GM19043 (cell line): ENCODE measurements around the gene DEPP1.

ENCODE experiments used
- ATAC-seq: cut with Tn5 transposase; IDR thresholded peaks from one replicate; pipeline ENCODE4 v1.9.1; 2021; ENCODE audit warnings: low read depth; ENCODE audit not compliant: unreplicated experiment

Gene DEPP1

DNA sequence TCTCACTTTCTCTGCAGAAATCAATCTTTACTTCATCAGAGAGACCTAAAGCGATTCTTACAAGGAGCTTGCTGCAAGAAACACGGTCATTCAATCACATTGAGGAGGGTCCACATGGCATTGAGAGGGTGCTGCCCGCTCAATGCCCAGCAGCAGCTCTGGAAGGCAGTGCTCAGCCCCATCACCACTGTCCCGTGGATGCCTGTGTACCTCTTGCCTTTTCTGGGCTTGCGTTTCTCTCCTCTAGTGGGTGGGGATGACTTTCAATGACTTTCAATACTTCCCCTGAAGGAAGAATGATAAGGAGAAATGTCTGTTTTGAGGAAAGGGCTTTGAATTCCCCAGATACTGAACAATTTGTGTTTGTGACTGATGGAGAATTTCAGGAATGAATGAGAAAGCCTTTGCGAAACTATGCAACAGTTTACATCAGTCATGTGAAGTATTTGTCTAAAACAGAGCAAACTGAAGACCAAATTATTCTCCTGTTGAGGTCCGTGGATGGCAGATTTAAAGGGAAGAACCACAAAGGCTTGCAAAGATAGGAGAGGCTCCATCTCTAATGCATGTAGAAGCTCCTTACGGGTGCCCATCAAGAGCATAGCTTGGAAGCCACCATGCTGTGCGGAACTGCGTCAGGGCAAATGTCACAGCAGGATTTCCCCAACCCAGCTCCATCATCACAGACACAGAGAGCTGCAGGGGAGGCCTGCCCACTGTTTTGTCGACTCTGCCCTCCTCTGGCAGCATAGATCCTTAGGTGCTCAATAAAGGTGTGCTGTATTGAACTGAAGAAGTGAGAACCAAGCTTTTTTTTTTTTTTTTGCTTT lies 15.5 kb upstream of the DEPP1 start:
- ATAC-seq = no peak

DNA sequence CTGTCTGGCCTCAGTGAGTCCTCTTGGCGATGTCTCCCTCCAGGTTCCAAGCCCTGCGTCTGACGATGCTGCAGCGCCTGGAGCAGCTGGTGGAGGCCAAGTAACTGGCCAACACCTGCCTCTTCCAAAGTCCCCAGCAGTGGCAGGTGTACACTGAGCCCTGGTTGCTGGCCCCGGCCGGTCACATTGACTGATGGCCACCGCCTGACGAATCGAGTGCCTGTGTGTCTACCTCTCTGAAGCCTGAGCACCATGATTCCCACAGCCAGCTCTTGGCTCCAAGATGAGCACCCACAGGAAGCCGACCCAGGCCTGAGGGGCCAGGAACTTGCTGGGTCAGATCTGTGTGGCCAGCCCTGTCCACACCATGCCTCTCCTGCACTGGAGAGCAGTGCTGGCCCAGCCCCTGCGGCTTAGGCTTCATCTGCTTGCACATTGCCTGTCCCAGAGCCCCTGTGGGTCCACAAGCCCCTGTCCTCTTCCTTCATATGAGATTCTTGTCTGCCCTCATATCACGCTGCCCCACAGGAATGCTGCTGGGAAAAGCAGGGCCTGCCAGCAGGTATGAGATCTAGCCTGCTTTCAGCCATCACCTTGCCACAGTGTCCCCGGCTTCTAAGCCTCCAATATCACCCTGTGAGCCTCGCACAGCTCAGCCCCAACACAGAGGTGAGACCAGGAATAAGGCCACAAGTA lies 14.8 kb upstream of the DEPP1 start:
- no peak for ATAC-seq

DNA sequence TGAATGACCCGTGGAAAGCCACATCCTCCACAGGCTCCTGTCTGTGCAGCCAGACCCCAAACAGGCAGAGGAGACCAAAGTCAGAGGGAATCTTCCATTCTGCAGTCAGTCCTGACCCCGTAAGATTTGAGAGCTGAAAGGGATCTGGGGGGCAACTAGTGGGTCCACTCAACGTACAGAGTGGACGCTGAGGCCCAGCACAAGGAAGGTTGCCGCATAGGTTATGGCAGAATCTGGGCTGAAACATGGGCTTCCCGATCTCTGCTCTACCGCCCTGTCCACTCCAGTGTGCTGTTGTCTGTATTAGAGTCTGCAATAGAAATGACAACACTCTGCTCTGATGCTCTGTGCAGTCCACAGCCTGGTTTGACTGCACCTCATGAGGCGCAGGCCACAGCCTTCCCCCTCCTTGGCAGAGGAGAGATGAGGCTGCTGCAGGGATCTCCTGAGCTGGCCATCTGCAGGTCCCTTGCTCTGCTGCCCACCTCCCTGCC lies 14.2 kb upstream of the DEPP1 start:
- ATAC-seq = no peak

DNA sequence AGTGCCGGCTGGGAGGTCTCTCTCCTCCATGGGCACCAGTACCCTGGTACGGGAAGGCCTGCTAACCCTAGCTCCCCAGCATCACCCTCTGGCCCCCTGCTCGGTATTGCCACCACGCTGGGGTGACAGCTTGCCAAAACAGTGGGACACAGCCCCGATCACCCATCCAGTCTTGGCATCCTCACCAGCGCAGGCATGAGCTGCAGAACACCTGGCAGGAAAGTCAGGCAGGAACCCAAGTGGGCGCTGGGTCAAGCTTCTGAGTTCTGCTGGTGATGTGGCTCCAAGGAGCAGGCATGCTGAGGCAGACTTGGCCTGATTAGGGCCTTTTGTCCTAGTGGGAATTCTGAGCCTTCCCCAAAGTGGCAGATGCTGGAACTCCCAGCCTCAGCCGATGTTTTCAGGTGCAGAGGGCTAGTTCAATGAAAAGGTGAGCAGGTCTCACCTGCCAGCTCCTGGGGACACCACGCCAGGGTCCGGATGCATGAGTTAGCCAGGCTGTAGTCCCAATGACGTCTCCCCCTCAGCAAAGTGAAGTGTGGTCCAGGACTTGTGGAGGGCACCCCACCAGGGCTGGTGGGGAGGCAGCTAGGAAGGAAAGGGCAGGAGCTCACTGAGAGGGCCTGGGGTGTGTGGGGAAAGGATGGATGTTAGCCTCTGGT lies 13.6 kb upstream of the DEPP1 start:
- no peak for ATAC-seq

DNA sequence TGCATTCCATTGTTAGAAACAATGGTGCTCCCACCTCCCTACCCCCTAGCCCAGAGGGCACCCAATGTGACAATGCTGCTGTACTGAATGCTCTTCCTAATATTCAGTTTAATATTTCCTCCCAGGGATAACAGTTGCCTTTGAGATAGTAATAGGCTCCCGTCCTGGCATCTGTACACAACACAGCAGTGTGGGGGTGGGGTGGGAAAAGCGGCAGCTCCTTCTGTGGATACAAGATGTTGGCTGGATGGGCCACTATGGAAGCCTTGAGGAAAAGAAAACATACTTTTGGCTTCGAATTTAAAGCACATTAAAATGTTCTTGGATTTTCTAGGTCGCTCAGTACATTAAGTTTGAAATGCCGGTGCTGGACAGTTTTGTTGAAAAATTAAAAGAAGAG lies 13.0 kb upstream of the DEPP1 start:
- ATAC-seq = no peak

DNA sequence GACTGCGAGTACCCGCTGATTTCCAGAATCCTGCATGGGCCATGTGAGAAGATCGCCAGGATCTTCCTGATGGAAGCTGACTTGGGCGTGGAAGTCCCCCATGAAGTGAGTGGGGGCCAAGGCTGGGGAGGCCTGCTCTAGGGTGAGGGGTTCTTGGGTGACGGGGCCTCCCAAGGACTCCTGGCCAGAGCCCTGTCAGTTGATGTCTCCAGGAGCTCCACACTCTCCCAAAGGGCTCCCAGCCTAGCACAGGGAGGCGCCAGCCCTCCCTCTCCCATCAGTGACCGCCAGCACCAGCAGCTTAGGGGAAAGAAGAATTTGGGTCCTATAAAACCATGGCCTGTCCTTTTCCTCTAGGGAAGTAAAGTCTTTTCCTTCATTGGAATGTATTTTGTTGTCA lies 12.4 kb upstream of the DEPP1 start:
- ATAC-seq = no peak

DNA sequence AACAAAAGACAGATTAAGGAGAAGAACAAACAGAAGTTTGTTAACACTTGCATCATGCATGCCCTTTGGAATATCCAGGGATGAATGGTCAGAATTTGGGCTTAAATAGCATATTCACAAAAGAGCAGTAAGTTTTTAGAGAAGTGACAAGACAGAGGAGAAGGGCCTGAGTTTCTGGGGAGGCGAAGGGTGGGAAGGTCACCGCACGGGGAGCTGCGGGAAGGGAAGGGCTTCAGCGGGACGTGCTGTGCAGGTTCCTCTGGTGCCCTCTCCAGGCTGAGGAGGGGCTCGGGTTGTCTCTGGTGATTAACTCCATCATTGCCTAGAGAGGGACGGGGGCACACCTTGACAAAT lies 11.7 kb upstream of the DEPP1 start:
- no peak for ATAC-seq

DNA sequence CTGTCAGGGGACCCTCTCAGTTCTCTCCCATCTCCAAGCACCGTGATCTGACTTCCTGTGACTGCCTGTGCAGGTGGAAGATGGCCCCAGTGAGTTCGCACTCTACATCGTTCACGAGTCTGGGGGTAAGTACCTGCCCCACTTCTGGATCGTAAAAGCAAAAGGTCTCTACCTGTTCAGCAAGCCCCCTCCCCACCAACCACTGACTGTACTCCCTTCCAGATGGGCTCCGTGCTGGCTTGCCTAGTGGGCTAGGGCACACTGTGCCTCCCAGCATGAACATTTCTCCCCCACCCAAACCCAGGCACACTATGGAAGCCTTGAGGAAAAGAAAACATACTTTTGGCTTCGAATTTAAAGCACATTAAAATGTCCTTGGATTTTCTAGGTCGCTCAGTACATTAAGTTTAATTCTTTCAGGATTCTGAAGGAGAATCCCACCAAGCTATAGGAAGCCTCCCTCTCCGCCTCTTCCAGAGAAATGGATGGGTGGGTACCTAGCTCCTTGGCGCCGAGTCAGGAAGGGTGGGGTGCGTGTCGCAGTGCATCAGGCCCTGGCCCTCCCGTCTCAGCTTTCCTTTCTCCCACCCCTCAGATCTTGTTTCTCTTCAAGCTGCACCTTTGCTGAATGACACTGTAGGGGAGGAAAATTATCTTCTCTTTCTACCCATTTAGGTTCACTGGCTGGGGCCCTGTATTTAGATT lies 11.1 kb upstream of the DEPP1 start:
- no peak for ATAC-seq

DNA sequence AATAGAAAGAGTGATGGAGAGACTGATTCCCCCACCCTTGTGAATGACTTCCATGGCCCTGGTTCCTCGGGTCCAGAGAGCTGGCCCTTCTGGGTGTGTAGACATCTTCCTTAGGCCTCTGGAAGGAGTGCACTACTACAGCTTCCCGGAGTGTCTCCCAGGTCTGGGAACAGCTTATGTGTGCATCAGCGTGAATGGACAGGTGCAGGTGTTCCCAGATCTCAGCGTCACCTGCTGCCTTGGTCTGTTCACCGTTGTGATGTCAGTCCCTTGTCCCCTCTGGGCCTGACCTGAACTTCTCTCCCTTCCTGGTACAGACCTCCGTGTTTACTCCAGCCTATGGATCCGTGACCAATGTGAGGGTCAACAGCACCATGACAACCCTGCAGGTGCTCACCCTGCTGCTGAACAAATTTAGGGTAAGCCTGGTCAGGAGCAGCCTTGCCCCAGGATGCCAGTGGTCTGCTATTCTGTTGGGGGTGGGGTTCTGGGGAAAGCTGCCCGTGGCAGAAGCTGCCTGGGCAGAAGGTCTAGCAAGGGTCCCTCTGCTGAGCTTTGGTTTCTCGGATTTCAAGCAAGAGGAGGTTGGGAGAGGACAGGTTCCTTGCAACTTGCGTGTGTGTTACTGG lies 10.5 kb upstream of the DEPP1 start:
- no peak for ATAC-seq

DNA sequence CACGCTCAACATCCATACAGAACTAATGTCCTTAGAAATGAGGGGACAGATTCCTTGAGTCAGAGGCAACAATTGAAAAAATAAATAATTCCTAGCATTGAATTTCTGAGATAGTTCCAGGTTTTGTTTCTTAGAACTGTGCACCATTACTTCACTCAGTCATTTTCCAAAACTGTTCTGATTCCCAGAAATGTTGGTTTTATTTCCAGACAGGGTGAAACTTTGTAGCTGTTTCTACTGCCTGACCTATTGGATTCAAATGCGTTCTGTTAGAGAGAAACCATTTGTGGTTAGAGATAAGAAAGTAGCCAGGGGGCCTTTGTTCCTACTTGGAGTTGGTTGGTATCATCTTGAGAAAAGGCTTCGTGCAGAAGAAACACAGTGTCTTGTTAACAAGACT lies 8.1 kb upstream of the DEPP1 start:
- no peak for ATAC-seq

DNA sequence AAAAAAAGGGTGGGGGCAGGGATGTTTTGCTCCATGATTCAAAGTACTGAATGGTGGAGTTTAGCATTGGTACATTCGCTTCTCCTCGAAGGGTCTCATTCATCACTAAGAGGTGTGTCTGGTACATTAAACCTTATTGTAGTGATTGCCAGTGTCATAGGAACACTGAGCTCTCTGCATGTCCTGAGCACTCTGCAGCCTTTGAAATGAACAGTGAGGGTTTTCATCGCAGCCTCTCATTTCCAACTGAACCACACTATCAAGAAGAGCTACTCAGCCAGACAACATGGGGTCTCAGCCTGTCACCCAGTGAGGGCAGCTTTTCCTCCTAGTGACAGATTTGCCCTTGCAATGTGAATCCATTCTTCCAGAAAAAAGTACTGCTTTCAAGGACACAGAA lies 7.6 kb upstream of the DEPP1 start:
- no peak for ATAC-seq

DNA sequence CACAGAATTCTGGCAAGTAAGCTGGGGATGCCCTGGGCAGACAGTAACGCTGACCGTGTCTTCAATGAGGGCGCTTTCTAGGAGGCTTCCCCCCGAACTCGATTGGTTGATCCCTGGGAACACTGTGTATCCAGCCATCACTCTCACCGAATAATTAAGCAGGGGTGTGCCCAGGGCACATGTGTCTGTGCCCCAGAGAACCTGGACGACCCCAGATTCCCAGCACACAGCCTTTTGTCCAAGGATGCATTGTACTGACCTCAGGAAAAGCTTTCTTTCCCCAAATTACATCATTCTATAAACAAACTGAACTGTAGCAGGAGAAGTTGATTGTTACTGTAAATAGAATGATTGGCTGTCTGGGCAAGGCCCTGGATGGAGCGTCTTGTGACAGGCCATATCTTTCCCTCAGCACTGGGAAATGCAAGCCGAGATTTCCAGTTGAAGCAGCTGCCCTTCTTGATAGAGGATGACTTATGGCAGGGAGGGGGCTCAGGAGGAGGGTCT lies 6.6 kb upstream of the DEPP1 start:
- no peak for ATAC-seq

DNA sequence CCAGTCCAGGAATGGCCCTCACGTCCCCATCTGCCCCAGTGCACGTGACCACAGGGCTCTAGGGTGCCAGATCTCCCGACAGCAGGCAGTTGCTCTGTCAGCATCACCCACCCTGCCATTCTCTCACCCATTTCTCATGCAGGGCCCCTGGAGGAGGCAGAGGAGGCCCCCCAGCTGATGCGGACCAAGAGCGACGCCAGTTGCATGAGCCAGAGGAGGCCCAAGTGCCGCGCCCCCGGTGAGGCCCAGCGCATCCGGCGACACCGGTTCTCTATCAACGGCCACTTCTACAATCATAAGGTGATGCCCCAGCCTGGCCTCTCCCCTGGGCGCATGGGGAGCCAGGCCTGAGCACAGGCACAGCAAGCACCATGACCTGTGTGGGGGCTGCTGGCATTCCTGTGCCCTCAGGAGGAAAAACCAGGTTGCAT lies 6.1 kb upstream of the DEPP1 start:
- ATAC-seq = no peak

DNA sequence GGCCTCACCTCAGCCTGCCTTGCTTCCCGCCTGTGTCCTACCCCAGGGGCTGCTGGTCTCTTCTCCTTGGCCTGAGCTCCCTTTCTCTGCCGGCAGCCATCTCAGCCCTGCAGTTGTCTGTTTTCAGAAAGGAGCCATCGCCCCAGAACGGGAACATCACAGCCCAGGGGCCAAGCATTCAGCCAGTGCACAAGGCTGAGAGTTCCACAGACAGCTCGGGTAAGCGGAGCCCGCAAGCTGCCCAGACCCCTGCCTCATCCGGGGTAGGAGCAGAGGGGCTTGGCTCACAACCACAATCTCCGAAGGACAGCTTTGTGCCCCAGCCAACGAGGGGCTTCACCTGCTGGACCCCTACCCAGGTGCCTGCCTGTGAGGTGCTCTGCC lies 5.3 kb upstream of the DEPP1 start:
- no peak for ATAC-seq

DNA sequence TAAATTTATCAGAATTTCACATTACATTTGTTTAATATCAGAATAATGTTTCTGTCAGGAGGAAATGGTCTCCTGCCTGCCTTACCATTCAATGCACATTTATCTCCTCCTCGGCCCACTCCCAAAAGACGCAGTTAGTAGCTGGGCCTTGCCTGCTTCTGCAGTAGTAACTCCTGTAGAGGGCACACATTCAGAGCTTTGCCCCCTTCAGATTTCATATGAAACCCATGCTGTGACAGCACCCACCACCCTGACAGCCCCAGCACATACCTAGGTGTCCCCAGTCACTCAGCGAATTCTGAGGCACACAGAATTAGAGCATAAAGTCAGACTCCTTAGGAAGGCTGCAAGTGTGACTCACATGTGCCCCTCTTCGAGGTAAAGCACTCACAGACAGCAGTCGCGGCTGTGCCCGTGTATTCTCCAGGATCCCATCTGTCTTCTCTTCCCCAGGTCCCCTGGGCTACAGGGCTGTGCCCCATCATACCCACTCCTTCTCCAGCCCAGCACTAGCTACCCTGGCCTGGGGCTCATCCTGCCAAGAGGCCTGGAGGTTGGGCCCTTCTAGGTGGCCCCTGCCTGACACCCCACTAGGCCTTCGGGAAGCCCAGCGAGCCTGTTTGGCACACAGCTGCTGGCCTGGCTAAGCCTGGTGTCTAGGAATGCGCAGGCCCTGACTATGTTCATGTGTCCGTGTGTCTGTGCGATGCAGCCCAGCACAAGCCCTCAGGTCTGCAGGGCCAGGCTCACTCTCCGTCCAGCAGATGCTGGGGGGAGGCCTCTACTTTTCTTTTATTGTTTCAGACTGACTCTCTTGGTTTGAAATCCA lies 4.7 kb upstream of the DEPP1 start:
- ATAC-seq = no peak

DNA sequence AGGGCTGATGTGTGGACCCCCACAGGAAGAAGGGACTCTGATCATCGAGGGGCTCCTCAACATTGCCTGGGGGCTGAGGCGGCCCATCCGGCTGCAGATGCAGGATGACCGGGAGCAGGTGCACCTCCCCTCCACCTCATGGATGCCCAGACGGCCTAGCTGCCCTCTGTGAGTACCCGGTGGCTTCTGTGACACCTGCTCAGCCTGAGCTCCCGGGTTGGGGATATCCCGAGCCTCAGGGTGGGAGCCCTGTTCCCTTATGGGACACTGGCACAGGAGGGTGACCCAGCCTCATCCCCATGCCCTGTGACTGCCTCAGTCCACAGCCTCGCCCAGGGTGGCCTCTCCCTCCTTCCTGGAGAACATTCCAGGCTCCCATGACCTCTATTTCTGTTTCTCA lies 3.9 kb upstream of the DEPP1 start:
- ATAC-seq = no peak

DNA sequence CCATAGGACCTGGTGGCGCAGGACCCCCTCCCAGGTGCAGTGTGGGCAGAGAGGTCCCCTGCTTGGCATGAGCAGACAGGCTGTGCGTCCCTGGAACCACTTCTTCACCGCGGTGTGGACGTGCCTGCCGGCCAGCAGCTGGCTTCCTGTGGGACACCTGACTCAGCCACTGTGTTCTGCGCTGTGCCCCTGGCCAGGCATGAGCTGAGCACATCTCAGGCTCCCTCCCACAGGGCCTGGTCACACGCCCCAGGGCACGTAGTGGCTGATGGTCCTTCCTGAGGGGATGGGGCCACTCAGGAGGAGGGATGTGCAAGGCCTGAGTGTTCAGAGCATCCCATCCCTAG lies 3.5 kb upstream of the DEPP1 start:
- ATAC-seq = no peak

DNA sequence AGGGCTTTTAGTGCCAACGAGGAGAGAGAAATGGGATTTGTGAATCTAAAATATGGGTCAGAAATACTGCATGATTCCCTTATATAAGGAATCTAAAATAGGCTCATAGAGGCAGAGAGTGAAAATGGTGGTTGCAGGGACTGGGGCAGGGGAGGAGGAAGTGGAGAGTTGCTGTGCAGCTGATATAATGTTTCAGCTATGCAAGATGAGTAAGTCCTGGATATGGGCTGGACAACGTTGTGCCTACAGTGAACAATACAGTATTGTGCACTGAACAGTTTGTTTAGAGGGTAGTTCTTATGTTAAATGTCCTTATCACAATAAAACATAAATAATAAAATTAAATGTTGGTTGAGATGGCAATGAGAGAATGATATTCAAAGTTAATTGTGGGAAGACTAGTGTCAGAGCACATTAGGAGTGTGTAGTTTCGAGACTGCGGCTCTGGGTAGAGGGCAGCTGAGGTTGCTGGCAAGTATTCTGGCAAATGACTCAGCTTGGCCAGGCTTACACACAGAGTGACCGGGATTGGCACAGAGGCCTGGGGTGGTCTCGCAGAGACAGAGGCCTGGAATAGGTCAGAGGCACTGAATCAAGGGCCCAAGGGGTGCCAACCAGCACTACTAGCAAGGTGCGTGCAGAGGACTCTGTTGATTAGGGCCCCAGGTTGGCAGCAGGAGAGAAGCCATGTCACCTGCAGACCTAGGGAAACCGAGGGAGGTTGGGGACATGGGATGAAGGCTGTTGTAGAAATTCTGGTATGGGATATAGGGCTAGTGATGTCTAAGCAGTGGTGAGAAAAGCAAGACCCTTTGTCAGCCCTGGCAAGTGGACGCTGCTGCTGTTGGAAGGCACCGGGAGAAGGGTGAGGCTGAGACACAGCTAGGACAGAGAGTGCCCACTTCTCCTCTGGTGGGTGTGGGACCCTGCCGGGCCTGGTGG lies 2.8 kb upstream of the DEPP1 start:
- peak; percentile 62 for ATAC-seq
